ENCODE data around the gene SLBP.
A peak's percentile ranks its signal among the peaks of the same experiment; 100 is the strongest.

The SLBP gene

DNA sequence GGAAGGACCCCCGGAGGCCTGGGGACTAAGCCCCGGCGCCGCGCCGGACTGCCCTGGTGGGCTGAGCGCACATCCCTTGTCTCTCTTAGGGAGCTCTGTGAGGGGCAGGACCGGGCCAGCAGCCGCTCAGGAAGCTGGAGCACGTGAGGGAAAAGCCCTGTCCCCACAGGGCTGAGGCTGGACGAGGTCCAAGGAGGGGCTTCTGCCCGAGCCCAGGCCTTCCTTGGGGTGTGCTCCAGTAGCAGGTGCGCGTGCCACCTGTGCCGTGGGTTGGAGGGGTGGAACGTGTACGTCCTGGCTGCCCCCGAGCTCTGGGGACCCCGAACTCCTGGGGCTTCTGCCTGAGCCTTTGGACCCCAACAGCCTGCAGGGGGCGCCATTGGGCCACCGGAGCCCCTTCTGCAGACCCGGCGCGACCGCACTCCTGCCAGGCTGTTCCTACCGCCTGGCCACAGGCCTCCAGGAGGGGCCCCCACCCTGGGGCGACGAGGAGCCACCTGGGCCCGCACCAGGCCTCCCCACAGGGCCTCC is 36.4 kb upstream of the SLBP start:
- DNase-seq (ENCODE audit: low read depth) = no peak

DNA sequence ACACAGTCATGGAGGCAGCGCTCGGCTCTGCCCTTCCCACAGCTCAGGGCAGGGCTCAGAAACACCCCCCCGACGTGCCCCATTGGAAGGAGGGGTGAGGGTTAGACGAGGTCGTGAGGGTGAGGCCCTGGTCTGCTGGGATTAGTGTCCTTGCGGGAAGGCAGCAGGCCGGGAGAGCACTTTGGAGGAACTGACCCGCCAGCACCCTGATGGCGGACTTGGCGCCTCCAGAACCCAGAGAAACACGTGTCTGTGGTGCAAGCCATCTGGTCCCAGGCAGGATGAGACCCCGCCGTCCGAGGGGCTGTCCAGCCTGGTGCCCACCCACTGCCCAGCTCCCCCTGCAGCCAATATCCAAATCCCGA is 35.5 kb upstream of the SLBP start:
- no peak for DNase-seq (ENCODE audit: low read depth)

GRCh38 chr4:1746919-1747602 is 34.9 kb upstream of the SLBP start:
- no peak for DNase-seq (ENCODE audit: low read depth)

GRCh38 chr4:1746265-1746691 is 34.2 kb upstream of the SLBP start:
- DNase-seq (ENCODE audit: low read depth) = no peak

DNA sequence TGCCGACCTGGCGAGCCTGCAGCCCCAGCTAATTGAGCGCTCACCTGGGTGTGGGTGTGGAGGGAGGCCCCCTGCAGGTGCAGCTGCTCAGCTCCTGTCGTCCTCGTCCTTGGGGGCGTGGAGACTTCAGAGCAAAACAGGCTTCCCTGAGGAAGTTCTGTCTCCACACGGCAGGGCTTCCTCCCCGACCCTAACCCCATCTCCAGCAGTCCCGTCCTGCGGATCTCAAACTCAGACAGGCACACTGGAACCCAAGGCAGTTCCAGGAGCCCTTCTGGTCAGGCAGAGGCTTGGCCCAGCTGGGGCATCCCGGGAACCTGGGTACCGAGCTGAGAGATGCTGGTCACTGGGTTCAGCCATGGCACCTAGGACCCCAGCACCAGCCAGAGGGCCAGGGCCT is 33.6 kb upstream of the SLBP start:
- no peak for DNase-seq (ENCODE audit: low read depth)

- DNase-seq (ENCODE audit: low read depth) = no peak
These were observed 33.0 kb upstream of the SLBP start for GRCh38 chr4:1745165-1745564.

DNA sequence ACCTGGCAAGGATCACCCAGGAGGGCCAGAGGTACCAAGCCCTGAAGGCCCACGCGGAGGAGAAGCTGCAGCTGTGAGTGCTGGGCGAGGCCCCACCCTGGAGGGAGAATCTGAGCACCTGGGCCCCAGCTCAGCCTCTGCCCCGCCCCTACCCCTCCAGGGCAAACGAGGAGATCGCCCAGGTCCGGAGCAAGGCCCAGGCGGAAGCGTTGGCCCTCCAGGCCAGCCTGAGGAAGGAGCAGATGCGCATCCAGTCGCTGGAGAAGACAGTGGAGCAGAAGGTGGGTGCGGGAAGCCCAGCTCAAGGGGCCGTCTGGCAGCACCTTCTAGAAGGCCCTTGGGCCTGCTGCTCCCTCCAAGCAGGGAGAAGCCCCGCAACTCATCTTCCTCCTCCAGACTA is 32.4 kb upstream of the SLBP start:
- DNase-seq (ENCODE audit: low read depth) = no peak

DNA sequence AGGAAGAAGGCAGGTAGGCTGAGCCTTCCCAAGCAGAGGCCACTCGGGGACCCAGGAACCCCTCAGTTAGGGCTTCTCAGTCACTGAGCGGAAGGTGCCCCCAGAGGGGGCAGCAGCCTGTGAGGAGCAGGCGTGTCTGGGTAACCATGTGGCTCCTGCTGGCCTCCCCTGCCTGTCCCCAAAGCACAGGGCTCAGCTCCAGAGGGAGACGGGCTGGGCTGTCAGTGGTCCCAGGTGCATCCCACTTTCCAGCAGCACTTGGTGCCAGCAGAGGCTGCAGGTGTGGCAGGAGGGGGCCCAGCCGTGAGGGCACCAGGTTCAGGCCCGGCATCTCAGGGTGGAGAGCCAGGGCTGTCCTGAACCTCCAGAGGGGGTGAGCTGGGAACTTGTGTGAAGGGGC is 31.9 kb upstream of the SLBP start:
- no peak for DNase-seq (ENCODE audit: low read depth)

DNA sequence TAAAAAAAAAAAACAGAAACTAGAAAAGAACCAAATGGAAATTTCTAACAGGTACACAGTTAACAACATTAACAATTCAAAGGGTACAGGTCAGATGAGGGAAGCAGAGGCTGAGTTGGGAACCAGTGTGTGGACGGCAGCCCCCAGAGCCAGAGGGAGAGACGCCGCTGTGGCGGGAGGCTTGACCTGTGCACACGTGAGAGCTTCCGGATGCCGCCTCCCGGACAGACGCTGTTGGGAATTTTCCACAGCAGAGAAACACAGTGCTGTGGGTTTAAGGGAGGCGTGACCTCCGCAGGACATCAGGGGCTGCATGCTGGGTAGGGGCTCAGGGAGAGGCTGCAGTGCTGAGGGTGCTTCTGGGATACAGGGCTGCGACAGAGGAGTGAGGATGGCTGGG is 31.4 kb upstream of the SLBP start:
- no peak for DNase-seq (ENCODE audit: low read depth)

DNA sequence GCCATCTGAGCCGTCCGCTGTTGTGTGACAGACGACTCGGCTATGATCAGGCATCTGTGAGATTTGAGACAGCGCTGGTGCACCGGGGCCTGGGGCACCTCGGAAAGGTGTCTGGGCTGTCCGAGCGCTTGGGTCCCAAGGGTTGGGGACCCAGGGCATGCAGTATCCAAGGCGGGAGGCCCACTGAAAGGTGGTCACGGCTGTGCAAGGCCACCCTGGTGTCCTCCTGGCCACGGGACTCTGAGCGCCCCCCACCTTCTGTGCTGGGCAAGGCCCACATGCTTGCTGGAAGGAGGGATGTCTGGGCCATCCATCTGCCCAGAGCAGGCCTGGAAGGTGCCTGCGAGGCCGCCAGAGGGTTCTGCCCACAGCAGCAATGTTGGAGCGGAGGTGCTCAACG is 29.1 kb upstream of the SLBP start:
- DNase-seq (ENCODE audit: low read depth) = no peak

DNA sequence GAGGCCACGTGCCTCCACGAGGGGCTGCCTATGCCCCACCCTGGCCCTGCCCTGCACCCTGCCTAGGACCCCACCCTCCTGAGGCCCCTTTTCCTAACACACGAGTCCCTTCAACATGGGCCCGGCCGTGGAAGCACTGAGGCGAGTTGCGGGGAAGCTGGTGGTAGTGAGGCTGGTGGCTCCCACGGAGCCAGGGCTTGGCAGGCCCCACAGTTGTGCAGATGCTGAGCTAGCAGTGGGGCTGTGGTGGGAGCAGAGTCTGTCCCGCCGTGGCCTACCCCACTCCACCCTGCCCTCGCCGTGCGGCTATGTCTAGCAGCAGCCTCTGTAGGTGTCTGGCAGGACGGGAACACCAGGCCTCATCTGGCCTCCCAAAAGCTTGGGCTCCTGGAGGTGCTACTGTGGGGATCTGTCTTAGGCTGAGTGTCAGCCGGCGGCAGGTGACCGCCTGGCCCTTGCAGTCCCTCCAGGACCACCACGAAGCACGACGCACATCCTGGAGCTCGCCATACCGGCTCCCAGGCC is 28.0 kb upstream of the SLBP start:
- DNase-seq (ENCODE audit: low read depth) = no peak

GRCh38 chr4:1739358-1739757 is 27.2 kb upstream of the SLBP start:
- no peak for DNase-seq (ENCODE audit: low read depth)

DNA sequence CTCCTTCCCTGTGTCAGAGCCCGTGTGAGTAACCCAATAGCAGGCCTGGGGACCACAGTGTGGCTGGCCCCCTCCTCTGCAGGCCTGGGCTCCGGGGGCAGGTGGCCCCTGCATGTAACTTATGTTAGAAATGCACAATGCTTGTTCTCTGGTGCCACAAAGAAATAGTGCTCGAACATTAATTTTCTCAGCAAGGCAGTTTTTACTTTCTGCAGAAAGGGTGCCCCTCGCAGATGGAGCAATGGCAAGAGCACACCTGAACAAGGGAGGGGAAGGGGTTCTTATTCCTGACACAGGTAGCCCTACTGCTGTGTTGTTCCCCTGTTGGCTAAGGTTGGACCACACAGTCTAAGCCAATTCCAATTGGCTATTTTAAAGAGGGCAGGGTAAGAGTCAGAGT is 26.3 kb upstream of the SLBP start:
- DNase-seq (ENCODE audit: low read depth) = no peak

GRCh38 chr4:1737666-1738065 is 25.5 kb upstream of the SLBP start:
- no peak for DNase-seq (ENCODE audit: low read depth)

GRCh38 chr4:1736812-1737211 is 24.7 kb upstream of the SLBP start:
- no peak for DNase-seq (ENCODE audit: low read depth)

DNA sequence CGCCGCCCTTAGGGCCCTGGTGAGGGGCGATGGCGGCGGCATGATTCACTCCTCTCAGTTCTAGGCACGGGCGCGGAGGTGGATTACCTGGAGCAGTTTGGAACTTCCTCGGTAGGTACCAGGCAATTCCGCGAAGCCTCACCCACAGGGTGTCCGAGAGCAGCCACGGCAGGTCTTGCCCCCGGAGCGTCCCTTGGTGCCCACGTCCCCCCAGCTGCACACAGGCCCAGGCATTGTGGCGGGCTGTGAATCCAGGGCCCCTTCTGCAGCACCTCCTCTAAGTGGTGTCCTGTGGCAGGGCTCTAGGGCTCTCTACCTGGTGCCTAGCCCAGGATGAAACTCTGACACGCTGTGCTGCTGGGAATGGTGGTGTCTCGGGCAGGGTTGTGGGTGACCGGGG is 23.1 kb upstream of the SLBP start:
- DNase-seq (ENCODE audit: low read depth) = no peak

DNA sequence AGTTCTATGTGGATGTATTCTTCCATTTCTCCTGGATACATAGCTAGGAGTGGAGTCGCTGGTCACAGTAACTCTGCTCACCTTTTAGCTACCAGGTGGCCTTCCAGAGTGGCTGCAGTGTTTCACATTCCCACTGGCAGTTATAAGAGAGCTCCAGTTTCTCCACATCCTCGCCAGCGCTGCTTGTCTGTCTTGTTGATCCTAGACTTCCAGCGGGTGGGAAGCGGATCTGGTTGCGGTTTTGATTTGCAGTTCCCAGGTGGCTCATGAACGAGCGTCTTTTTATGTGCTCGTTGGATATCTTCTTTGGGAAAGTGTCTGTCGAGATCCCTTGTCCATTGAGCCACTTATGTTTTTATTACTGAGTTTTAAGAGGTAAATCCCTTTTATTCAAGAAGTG is 20.8 kb upstream of the SLBP start:
- DNase-seq (ENCODE audit: low read depth) = no peak

GRCh38 chr4:1731180-1731579 is 19.1 kb upstream of the SLBP start:
- no peak for DNase-seq (ENCODE audit: low read depth)

DNA sequence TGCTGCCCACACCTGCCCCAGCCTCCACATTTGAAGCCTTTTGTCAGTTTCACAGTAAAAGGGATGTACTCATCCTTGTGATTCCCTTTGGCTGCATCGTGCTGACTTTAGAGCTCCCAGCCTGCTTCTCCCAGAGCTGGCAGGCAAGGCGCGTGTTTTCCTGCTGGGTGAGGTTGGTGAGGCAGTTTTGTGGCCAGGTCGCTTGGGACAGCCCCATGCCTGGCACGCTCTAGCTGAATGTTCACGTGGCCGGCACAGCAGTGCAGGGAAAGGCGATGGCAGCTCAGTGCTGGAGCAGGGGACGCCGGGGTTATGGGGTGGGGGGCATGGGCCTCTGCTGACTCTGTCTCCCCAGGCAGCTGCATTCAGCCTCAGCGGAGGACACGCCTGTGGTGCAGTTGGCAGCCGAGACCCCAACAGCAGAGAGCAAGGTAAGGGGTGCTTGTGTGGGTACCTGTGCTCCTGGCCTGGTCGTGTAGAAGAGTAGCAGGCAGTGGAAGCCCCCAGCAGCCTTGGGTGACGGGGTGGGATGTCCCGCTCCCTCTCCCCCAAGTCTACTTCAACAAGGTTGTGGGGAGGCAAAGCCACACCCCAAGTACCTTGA is 18.5 kb upstream of the SLBP start:
- no peak for DNase-seq (ENCODE audit: low read depth)

DNA sequence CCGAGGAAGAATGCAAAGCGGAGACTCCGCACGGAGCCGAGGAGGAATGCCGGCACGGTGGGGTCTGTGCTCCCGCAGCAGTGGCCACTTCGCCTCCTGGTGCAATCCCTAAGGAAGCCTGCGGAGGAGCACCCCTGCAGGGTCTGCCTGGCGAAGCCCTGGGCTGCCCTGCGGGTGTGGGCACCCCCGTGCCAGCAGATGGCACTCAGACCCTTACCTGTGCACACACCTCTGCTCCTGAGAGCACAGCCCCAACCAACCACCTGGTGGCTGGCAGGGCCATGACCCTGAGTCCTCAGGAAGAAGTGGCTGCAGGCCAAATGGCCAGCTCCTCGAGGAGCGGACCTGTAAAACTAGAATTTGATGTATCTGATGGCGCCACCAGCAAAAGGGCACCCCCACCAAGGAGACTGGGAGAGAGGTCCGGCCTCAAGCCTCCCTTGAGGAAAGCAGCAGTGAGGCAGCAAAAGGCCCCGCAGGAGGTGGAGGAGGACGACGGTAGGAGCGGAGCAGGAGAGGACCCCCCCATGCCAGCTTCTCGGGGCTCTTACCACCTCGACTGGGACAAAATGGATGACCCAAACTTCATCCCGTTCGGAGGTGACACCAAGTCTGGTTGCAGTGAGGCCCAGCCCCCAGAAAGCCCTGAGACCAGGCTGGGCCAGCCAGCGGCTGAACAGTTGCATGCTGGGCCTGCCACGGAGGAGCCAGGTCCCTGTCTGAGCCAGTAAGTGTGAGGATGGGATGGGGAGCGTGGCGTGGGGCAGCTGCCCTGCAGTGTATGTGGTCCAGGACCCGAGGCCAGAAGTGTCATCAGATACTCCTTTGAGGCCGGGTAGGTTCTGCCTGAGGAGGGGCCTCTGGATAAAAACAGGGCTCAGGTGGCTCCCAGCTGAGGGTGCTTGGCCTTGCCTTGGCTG is 16.2 kb upstream of the SLBP start:
- no peak for DNase-seq (ENCODE audit: low read depth)

DNA sequence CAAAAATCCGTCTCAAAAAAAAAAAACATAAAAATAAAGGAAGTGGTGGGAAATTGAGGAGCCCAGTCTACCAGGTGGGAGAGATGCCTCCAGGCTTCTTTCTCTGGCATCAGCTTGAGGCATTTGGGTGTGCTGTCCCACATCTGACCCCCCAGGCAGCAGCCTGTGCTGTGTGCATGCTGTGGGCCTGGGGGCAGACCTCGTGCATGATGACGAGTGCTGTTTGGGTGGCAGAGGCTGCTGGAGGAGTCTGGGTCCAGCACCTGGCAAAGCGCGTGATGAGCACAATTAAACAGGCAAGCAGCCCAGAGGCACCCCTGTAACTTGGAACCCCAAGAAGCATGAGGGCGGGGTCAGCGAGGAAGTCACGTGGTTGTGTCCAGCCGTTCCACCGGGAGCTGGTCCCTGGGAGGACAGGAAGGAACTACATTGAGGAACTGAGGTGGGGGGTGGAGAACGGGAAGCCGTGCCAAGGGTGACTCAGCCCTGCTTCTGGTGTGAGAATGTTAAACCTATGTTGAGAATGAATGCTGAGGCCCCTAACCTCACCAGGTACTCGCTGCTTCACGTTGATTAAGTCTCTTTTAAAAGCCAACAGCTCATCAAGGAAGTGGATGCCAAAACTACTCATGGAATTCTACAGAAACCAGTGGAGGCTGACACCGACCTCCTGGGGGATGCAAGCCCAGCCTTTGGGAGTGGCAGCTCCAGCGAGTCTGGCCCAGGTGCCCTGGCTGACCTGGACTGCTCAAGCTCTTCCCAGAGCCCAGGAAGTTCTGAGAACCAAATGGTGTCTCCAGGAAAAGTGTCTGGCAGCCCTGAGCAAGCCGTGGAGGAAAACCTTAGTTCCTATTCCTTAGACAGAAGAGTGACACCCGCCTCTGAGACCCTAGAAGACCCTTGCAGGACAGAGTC is 15.3 kb upstream of the SLBP start:
- DNase-seq (ENCODE audit: low read depth) = peak; percentile 72
